GM21737 (cell line): ENCODE results near the gene DCAF12L1.

Source experiments
- ATAC-seq: cut with Tn5 transposase; IDR thresholded peaks from one replicate; pipeline ENCODE4 v1.9.1; 2021; ENCODE audit warnings: mild to moderate bottlenecking, moderate library complexity; ENCODE audit not compliant: unreplicated experiment

DCAF12L1 gene

DNA sequence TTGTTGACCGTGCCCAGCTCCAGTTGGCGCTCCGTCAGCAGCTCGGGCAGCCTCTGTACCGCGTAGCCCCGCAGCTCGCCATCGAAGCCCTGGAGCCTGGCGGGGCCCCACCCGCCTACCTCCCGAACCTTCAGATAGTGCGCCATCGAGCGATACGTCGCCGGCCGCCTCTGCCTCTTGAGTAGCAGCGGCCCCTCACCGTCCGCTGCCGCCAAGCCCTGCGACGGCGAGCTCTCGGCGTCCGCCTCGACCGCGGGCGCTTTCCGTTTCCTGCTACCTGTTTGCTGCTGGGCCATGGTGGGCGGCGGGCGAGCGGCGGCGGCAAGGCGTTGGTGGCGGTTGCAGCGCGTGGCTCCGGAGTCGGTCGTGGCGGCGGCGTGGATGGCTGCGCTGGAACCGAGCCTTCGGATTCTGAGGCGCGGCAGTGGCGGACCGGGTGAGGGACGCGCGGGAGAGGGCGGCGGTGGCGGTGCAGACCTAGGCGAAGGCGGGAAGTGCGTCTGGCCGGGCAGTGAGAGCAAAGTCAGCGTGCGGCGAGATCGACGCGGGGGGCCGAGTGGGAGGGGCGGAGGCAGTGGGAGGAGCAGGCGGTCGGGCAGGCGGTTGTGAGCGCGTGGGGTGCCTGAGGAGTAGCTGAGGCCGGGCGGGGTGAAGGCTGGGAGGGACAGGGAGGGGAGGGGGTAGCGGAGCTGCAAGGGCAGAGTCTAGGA is at the start of gene DCAF12L1:
TSS of gene DCAF12L1 (minus strand) at position 502 of the 710 bp plus-strand sequence. CDS start at position 296, 206 bp downstream.
- no peak for ATAC-seq

DNA sequence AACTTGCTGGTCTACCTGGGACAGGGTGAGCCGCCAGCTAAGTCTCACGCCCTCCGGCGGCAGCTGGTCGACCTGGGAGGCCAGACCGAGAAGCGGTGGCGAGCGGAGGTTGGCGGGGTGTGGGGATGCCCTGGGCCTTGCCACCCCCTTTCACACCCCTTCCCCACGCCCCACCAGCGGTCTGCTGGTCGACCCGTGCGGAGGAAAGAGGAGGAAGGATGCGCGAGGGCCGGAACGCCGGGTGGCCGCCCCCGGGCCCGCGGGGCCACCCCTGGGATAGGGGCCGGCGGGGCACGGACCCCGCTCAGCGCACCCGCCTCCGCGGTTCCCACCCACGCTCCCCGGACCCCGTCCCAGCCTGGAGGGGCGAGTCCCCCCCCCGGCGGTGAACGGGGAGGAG is 28.3 kb upstream of the DCAF12L1 start:
- no peak for ATAC-seq

DNA sequence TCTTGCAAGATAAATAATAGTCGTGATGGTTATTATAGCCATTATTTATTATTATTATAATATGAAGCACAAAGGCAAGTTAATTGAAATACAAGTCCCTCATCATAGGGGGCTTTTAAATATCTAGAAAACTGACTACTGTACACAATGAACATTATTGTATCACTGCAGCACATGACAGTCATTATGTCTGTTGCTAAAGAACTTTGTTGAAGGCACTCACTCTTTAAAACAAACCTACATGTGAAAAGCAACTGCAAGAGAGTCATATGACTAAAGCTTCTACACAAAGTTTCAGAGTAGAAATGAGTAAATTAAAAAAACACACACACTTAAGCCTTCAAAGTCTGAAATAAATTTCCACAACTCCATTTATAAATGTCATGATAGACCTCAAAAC is 23.3 kb upstream of the DCAF12L1 start:
- no peak for ATAC-seq

DNA sequence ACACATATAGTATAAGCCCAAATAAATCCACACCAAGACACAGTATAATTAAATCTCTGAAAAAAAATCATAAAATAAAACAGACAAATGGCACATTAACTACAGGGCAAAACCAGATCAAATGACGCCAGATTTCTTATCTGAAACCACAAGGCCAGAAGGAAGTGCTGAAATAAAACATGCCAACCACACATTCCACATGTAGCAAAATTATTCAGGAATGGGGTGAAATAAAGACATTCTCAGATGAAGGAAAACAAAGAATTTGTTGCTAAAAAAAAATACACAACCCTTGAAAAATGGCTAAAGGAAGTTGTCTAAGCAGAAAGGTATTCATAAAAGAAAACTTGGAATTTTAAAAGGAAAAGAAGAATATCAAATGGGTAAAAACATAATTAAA is 4.5 kb upstream of the DCAF12L1 start:
- no peak for ATAC-seq

- no peak for ATAC-seq
These were observed 795 bp downstream of the DCAF12L1 start for GRCh38 chrX:126551725-126552312.

- no peak for ATAC-seq
These were observed 1.3 kb downstream of the DCAF12L1 start for GRCh38 chrX:126551306-126551705.

GRCh38 chrX:126550816-126551215 is 1.8 kb downstream of the DCAF12L1 start:
- no peak for ATAC-seq

GRCh38 chrX:126509923-126510322 is 42.7 kb downstream of the DCAF12L1 start:
- ATAC-seq = no peak
